ENCODE measurements around the gene THOC7. TPM values are rescaled to one million over a fixed set of nuclear protein-coding genes. Genes with fewer than 3 reads are reported as not detected.
A peak's percentile ranks its signal among the peaks of the same experiment; 100 is the strongest.

THOC7 gene
- total RNA-seq, 1 experiment from 2014 or later: 53.0 TPM

DNA sequence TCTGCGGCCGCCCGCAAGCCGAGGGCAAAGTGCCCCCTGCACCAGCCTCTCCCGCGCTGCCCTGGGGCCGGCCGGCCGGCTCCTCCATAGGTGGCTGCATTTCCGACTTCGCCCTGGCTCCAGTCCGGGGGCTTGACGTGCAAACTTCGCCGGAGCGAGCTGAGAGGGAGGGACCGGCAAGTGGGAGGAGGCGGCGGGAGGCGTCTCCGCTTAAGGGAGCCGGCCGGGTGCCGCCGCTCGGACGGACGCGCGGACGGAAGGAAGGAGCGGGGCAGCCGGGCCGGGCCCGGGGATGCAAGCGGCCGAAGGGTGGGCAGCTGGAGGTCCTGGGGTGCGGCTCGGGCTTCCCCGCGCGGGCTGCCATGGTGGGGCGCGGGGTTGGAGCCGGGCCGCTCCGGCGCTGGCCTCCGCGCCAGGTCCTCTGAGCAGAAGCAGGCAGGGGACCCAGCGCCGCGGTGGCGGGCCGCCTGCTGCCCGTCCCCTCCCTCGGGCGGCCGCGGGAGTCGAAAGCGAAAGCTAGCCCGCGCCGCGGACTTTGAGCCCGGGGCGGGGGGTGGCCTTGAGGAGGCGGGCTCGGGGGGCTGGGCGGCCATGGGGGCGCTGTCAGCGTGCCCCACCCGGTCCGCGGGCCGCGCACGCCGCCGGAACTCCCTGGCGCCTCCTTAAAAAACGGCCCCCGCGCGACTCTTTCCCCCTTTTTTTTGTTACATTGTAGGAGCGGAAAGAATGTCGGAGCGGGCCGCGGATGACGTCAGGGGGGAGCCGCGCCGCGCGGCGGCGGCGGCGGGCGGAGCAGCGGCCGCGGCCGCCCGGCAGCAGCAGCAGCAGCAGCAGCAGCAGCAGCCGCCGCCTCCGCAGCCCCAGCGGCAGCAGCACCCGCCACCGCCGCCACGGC, 48.5 kb upstream of the THOC7 start, which contains the start of gene SCAANT1 (continued):
- TF ChIP-seq, protein P1, sequence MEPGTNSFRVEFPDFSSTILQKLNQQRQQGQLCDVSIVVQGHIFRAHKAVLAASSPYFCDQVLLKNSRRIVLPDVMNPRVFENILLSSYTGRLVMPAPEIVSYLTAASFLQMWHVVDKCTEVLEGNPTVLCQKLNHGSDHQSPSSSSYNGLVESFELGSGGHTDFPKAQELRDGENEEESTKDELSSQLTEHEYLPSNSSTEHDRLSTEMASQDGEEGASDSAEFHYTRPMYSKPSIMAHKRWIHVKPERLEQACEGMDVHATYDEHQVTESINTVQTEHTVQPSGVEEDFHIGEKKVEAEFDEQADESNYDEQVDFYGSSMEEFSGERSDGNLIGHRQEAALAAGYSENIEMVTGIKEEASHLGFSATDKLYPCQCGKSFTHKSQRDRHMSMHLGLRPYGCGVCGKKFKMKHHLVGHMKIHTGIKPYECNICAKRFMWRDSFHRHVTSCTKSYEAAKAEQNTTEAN (CRISPR knock-in tag; IDR thresholded peaks at IDR 0.05): no peak
- no peak for TF ChIP-seq ZBTB21 (CRISPR knock-in tag; IDR thresholded peaks at IDR 0.05; ENCODE audit: borderline replicate concordance)

GRCh38 chr3:63911509-63911872, 47.9 kb upstream of the THOC7 start:
- TF ChIP-seq MAX (CRISPR knock-in tag; IDR thresholded peaks at IDR 0.05) (peak; percentile 57; the same call in 1 of the 2 replicates), FOXP1 (CRISPR knock-in tag; IDR thresholded peaks at IDR 0.05; ENCODE audit: borderline replicate concordance) (no peak)
- TF ChIP-seq, protein P2, sequence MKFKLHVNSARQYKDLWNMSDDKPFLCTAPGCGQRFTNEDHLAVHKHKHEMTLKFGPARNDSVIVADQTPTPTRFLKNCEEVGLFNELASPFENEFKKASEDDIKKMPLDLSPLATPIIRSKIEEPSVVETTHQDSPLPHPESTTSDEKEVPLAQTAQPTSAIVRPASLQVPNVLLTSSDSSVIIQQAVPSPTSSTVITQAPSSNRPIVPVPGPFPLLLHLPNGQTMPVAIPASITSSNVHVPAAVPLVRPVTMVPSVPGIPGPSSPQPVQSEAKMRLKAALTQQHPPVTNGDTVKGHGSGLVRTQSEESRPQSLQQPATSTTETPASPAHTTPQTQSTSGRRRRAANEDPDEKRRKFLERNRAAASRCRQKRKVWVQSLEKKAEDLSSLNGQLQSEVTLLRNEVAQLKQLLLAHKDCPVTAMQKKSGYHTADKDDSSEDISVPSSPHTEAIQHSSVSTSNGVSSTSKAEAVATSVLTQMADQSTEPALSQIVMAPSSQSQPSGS (CRISPR knock-in tag; IDR thresholded peaks at IDR 0.05; ENCODE audit: borderline replicate concordance, low read depth): no peak
- ATAC-seq: no peak
- peaks cover 3% of the 10 kb centered on the region; the same call in 1 of the 2 replicates for H3K27me3 Mint-ChIP-seq (ENCODE audit: low read depth)
- ChIA-PET CTCF (no interaction called here), POLR2A (interaction anchor here (0.5 to 1.2 kb wide), 3 partner anchors 16 to 371 kb away, joined by 3 to 4 read pairs (median 4); no protein-coding TSS in a partner anchor)
- peaks cover 35% of the 10 kb centered on the region for H3K4me1 Mint-ChIP-seq
- DNase-seq (ENCODE audit: low spot score): no peak
- H3K9me3 Mint-ChIP-seq: no peaks in the 10 kb centered on the region
- H3K27ac Mint-ChIP-seq: peak overlapping the region; percentile 82
- peak overlapping the region; percentile 85 for H3K4me3 Mint-ChIP-seq
- peaks cover 4% of the 10 kb centered on the region for H3K36me3 Mint-ChIP-seq

- no peaks in the 10 kb centered on the region for H3K9me3 Mint-ChIP-seq
- POLR2A ChIA-PET: interaction anchor here (0.5 kb wide), 1 partner anchor 370 kb away, joined by 3 read pairs; no protein-coding TSS in a partner anchor
Observed at GRCh38 chr3:63910891-63911290, 47.3 kb upstream of the THOC7 start.

More at GRCh38 chr3:63910891-63911290, 47.3 kb upstream of the THOC7 start:
- H3K27ac Mint-ChIP-seq: no peak overlapping the region
- DNase-seq (ENCODE audit: low spot score) (no peak), ATAC-seq (no peak)
- CTCF ChIA-PET: no interaction called here
- peaks cover 35% of the 10 kb centered on the region for H3K4me1 Mint-ChIP-seq
- H3K36me3 Mint-ChIP-seq: no peaks in the 10 kb centered on the region; the same call in 1 of the 2 replicates
- peak overlapping the region; percentile 85 for H3K4me3 Mint-ChIP-seq
- TF ChIP-seq, protein P2 (CRISPR knock-in tag; IDR thresholded peaks at IDR 0.05; ENCODE audit: borderline replicate concordance, low read depth): no peak
- TF ChIP-seq HMGA2 (CRISPR knock-in tag; IDR thresholded peaks at IDR 0.05): no peak
- TF ChIP-seq, protein P3, sequence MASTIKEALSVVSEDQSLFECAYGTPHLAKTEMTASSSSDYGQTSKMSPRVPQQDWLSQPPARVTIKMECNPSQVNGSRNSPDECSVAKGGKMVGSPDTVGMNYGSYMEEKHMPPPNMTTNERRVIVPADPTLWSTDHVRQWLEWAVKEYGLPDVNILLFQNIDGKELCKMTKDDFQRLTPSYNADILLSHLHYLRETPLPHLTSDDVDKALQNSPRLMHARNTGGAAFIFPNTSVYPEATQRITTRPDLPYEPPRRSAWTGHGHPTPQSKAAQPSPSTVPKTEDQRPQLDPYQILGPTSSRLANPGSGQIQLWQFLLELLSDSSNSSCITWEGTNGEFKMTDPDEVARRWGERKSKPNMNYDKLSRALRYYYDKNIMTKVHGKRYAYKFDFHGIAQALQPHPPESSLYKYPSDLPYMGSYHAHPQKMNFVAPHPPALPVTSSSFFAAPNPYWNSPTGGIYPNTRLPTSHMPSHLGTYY (CRISPR knock-in tag; IDR thresholded peaks at IDR 0.05): no peak
- no peak for TF ChIP-seq IRF2 (CRISPR knock-in tag; IDR thresholded peaks at IDR 0.05; ENCODE audit: borderline replicate concordance, low read depth)
- no peak for TF ChIP-seq SOX15 (CRISPR knock-in tag; IDR thresholded peaks at IDR 0.05)
- TF ChIP-seq, protein P4, sequence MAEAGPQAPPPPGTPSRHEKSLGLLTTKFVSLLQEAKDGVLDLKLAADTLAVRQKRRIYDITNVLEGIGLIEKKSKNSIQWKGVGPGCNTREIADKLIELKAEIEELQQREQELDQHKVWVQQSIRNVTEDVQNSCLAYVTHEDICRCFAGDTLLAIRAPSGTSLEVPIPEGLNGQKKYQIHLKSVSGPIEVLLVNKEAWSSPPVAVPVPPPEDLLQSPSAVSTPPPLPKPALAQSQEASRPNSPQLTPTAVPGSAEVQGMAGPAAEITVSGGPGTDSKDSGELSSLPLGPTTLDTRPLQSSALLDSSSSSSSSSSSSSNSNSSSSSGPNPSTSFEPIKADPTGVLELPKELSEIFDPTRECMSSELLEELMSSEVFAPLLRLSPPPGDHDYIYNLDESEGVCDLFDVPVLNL (CRISPR knock-in tag; IDR thresholded peaks at IDR 0.05; ENCODE audit: borderline replicate concordance, low read depth): no peak
- TF ChIP-seq ZNF138 (CRISPR knock-in tag; conservative IDR thresholded peaks at IDR 0.05): no peak
- no peak for TF ChIP-seq MYBL2 (CRISPR knock-in tag; IDR thresholded peaks at IDR 0.05)
- no peak for TF ChIP-seq GABPB1 (CRISPR knock-in tag; IDR thresholded peaks at IDR 0.05)
- TF ChIP-seq NFATC4 (CRISPR knock-in tag; IDR thresholded peaks at IDR 0.05): no peak
- TF ChIP-seq PRRX2 (CRISPR knock-in tag; IDR thresholded peaks at IDR 0.05): no peak
- TF ChIP-seq E2F1 (CRISPR knock-in tag; IDR thresholded peaks at IDR 0.05): no peak
- TF ChIP-seq TCF7 (CRISPR knock-in tag; IDR thresholded peaks at IDR 0.05; ENCODE audit: low read depth): no peak
- H3K27me3 Mint-ChIP-seq (ENCODE audit: low read depth): peaks cover 3% of the 10 kb centered on the region; the same call in 1 of the 2 replicates
